ENCODE data around the gene NT5M. TPM values are rescaled to one million over a fixed set of nuclear protein-coding genes. Genes with fewer than 3 reads are reported as not detected.
"Not testable (repeated sequence)": the region's sequence is repeated elsewhere in the genome, so short reads cannot be mapped to it uniquely, and the experiment has no call there.

The NT5M gene
- total and polyA plus RNA-seq, 2 donors from 2014 or later = 2.8 to 10.0 TPM

- Histone ChIP-seq H3K36me3 (ENCODE audit: control insufficient read depth in 2 of 3, insufficient read depth in 3 of 3, low read length in 3 of 3) (no peaks in the 10 kb centered on the region), H3K27me3 (ENCODE audit: control insufficient read depth, insufficient read depth, low read length) (no peaks in the 10 kb centered on the region), H3K4me3 (ENCODE audit: low read length in 3 of 3) (peak overlapping the region; percentile 20 to 67 (median 61)), H3K4me1 (ENCODE audit: control insufficient read depth in 2 of 3, insufficient read depth in 2 of 3, low read depth in 1 of 3, low read length in 3 of 3) (peaks cover 0 to 6% (median 0%) of the 10 kb centered on the region in 3 donors), H3K9me3 (ENCODE audit: control insufficient read depth in 2 of 3, insufficient read depth in 1 of 3, low read length in 3 of 3) (no peaks in the 10 kb centered on the region), H3K27ac (ENCODE audit: low read depth in 2 of 2, low read length in 2 of 2) (peak overlapping the region in 1 of 2 donors; percentile 43), H3K9ac (ENCODE audit: low read length in 3 of 3) (peak overlapping the region in 1 of 3 donors; percentile 46)
- intact Hi-C loops (cut with DNase I) = no loop called here
- TF ChIP-seq, protein P1, sequence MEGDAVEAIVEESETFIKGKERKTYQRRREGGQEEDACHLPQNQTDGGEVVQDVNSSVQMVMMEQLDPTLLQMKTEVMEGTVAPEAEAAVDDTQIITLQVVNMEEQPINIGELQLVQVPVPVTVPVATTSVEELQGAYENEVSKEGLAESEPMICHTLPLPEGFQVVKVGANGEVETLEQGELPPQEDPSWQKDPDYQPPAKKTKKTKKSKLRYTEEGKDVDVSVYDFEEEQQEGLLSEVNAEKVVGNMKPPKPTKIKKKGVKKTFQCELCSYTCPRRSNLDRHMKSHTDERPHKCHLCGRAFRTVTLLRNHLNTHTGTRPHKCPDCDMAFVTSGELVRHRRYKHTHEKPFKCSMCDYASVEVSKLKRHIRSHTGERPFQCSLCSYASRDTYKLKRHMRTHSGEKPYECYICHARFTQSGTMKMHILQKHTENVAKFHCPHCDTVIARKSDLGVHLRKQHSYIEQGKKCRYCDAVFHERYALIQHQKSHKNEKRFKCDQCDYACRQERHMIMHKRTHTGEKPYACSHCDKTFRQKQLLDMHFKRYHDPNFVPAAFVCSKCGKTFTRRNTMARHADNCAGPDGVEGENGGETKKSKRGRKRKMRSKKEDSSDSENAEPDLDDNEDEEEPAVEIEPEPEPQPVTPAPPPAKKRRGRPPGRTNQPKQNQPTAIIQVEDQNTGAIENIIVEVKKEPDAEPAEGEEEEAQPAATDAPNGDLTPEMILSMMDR (IDR thresholded peaks at IDR 0.05; ENCODE audit: borderline replicate concordance, extremely low read depth, insufficient read depth) = no peak
- FAIRE-seq (no peak), DNase-seq (peak; percentile 72 to 80 (median 76))
These were observed 2.3 kb upstream of the NT5M start for GRCh38 chr17:17300624-17301568.

- intact Hi-C loops (cut with DNase I); H3K4me3 ChIP-seq (ENCODE audit: low read length in 3 of 3); FAIRE-seq; DNase-seq; H3K9me3 ChIP-seq (ENCODE audit: control insufficient read depth in 2 of 3, insufficient read depth in 1 of 3, low read length in 3 of 3); H3K36me3 ChIP-seq (ENCODE audit: control insufficient read depth in 2 of 3, insufficient read depth in 3 of 3, low read length in 3 of 3); H3K27ac ChIP-seq (ENCODE audit: low read depth in 2 of 2, low read length in 2 of 2); H3K27me3 ChIP-seq (ENCODE audit: control insufficient read depth, insufficient read depth, low read length); H3K4me1 ChIP-seq (ENCODE audit: control insufficient read depth in 2 of 3, insufficient read depth in 2 of 3, low read depth in 1 of 3, low read length in 3 of 3); H3K9ac ChIP-seq (ENCODE audit: low read length in 3 of 3): not testable (repeated sequence)
These were observed 1.5 kb upstream of the NT5M start for GRCh38 chr17:17301659-17302058.

DNA sequence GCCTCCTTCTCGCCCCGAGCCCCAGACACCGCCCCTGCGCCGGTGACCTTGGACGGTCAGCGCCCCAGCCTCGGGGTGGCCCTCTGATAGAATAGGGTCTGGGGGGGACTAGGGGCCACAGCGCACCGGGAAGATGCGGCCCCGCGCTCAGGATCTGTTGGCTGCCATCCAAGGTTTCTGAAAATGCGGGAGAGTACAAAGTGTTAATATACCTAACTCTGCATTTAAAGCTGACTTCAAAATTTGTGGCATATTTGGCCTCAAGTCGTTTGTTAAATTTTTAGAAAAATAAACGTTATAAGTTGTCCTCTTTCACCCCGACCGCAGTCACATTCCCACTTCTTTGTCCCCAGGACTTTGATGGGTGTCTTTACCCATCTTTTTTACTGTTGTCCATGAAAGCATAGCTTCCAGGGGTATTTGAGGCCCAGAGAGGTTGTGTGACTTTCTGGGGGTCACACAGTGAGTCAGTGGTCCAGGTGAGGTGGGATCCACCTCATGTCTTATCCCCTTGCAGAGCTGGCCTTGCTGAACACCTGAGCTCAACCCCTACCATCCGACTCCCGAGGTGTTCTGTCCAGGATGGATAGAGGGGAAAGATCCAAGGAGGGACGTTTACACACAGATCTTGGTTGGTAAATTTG lies 796 bp downstream of the NT5M start:
- no peak overlapping the region for H3K27ac ChIP-seq (ENCODE audit: low read depth in 2 of 2, low read length in 2 of 2)
- FAIRE-seq = no peak

More for the DNA sequence above, 796 bp downstream of the NT5M start:
- Histone ChIP-seq H3K4me1 (ENCODE audit: control insufficient read depth in 2 of 3, insufficient read depth in 2 of 3, low read depth in 1 of 3, low read length in 3 of 3) (peaks cover 0 to 6% (median 0%) of the 10 kb centered on the region in 3 donors), H3K36me3 (ENCODE audit: control insufficient read depth in 2 of 3, insufficient read depth in 3 of 3, low read length in 3 of 3) (no peaks in the 10 kb centered on the region), H3K4me3 (ENCODE audit: low read length in 3 of 3) (peak overlapping the region in 1 of 3 donors; percentile 55), H3K27me3 (ENCODE audit: control insufficient read depth, insufficient read depth, low read length) (no peaks in the 10 kb centered on the region), H3K9me3 (ENCODE audit: control insufficient read depth in 2 of 3, insufficient read depth in 1 of 3, low read length in 3 of 3) (no peaks in the 10 kb centered on the region), H3K9ac (ENCODE audit: low read length in 3 of 3) (peak overlapping the region in 1 of 3 donors; percentile 51)
- no peak for DNase-seq
- TF ChIP-seq, protein P1 (IDR thresholded peaks at IDR 0.05; ENCODE audit: borderline replicate concordance, extremely low read depth, insufficient read depth) = no peak
- intact Hi-C loops (cut with DNase I) = no loop called here
